ENCODE results near the gene TBC1D22A. TPM values are rescaled to one million over a fixed set of nuclear protein-coding genes. Genes with fewer than 3 reads are reported as not detected.
"Not testable (repeated sequence)": the region's sequence is repeated elsewhere in the genome, so short reads cannot be mapped to it uniquely, and the experiment has no call there.

The TBC1D22A gene
- total RNA-seq, 1 experiment from 2014 or later, result 18.2 TPM

DNA sequence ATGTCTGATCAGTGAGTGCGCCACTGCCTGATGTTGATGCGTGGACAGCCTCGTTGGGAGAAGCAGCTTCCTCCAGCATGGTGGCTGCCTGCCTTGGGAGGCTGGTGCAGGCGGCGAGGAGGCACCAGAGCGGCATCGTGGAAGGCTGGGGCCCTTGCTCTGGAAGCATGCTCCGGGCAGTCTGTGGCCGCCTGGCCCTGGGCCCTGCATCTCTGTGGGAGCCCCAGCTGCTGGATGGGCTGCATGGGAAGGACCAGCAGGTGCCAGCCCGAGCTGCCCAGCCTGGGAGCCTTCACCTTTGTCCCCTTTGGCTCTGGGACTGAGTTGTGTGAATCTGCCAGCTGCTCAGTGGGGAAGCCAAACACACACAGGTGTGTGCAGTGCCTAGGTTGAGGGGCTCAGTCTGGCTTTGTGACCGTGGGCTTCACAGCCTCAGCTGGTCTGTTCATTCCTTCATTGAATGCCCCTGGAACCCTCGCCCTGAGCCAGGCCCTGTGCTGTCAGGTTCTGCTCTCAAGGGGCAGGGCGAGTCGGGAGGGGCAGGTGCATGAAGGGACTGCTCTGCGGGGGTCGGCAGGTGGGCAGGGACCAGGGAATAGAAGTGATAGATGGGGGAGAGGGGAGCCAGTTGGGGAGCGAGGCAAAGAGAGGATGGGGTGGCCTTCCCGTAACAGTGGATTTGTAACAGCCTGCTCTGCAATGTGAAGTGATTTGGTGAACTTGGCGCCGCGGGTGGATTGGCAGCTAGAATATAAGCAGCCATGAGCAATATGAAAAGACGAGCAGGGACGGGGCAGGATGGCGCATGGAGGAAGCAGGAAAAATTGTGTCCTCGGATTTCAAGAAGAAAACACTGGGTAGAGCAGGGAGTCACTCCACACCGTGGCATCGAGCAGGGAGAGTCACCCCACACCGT lies 354.2 kb downstream of the TBC1D22A start:
- Histone ChIP-seq H3K9me3 (no peaks in the 10 kb centered on the region), H3K36me3 (no peaks in the 10 kb centered on the region), H3K27me3 (no peaks in the 10 kb centered on the region), H3K4me3 (no peak overlapping the region)
- no peak for DNase-seq

DNA sequence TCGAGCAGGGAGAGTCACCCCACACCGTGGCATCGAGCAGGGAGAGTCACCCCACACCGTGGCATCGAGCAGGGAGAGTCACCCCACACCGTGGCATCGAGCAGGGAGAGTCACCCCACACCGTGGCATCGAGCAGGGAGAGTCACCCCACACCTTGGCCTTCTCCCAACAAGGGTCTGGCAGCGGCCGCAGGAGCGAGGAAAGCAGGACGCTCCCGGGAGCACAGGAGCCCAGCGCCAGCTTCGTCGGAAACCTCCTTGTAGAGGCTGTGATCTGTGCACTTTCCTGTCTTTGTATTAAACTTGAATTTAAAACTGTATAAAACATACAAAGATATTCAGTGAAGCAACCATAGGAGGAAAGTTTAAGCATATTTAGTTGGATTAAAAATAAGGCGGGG lies 355.0 kb downstream of the TBC1D22A start:
- not testable (repeated sequence) for H3K4me3 ChIP-seq, H3K9me3 ChIP-seq, H3K27me3 ChIP-seq, H3K36me3 ChIP-seq, DNase-seq

DNA sequence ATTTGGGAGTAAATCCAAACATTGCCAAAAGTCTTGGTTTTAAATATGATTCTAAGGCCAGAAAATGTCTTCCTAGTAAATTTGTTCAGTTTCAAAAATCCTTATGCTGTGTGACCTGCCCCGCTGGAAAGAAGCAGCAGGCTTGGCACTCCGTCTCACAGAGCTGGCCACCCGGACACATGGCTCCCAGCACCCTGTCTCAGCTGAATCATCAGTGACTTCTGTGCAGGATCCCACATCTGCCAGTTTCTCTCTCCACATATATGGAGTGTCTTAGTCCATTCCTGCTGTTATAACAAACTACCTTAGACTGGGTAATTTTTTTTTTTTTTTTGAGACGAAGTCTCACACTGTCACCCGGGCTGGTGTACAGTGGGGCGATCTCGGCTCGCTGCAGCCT lies 356.7 kb downstream of the TBC1D22A start:
- DNase-seq, result peak; percentile 12
- H3K4me3 ChIP-seq, result no peak overlapping the region
- H3K36me3 ChIP-seq, result no peaks in the 10 kb centered on the region
- H3K27me3 ChIP-seq, result no peaks in the 10 kb centered on the region
- no peaks in the 10 kb centered on the region for H3K9me3 ChIP-seq

DNA sequence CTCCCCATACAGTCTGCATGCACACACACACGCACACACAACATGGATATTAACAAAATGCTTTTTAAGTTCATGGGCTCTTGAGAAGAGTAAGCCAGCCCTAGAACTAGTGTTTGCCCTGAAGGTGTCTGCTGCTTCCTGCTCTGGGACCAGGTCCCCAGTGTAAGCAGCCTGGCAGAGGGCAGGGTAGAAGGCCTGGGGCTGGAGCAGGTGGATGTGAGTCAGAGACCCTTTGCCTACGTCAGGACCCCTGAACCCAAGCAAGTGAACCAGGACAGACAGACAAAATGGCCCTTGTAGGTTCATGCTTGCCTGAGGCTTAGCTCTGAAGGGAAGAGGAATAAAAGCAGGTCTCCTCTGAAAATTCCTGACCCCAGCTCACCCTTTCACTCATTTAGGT lies 357.9 kb downstream of the TBC1D22A start:
- no peak for DNase-seq
- Histone ChIP-seq H3K4me3 (no peak overlapping the region), H3K9me3 (no peaks in the 10 kb centered on the region), H3K36me3 (no peaks in the 10 kb centered on the region), H3K27me3 (no peaks in the 10 kb centered on the region)

DNA sequence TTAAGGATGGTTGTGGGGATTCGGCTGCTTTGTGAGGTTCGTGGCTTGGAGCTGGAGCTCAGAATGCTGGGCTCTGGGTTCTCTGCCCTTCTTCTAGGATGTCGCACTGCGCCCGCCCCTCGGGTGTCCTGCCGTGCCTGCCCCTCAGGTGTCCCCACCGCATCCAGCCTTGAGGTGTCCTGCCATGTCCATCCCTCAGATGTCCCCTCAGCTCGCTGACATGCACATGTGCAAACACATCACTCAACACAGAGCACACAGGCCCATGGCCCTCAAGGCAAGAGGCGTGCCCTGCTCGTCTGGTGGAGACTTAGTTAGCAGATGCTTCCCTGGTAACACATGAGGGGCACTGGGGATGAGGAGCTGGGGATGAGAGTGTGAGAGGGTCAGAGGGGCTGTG lies 359.3 kb downstream of the TBC1D22A start:
- no peaks in the 10 kb centered on the region for H3K36me3 ChIP-seq
- no peak overlapping the region for H3K4me3 ChIP-seq
- no peaks in the 10 kb centered on the region for H3K27me3 ChIP-seq
- no peaks in the 10 kb centered on the region for H3K9me3 ChIP-seq
- no peak for DNase-seq

DNA sequence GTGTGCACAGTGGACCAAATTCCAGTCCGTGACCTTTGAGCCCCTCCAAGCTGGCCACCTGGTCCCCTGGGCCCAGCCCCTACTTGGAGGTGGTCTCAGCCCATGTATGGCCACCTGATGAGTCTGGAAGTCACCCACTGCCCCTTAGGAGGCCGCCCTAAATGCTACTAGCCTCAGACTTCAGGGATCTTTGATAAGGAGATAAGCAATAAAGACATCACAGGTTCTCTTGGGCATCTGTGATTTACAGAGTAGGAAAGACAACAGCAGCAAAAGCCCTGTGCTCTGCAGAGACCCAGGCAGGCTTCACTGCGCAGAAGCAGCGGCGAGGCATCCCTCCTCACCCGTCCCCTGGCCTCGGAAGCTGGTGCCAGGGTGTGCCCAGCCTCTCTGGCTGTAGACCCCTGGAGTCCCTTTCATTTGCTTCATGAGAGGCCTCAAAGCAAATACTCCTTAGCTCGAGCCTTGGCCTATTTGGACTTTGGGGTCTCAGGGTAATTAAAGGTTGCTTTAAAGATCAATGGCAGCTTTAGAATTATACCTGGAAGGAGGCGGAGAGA lies 360.1 kb downstream of the TBC1D22A start:
- no peaks in the 10 kb centered on the region for H3K9me3 ChIP-seq
- no peak for DNase-seq
- H3K27me3 ChIP-seq, result no peaks in the 10 kb centered on the region
- H3K4me3 ChIP-seq, result no peak overlapping the region
- no peaks in the 10 kb centered on the region for H3K36me3 ChIP-seq

DNA sequence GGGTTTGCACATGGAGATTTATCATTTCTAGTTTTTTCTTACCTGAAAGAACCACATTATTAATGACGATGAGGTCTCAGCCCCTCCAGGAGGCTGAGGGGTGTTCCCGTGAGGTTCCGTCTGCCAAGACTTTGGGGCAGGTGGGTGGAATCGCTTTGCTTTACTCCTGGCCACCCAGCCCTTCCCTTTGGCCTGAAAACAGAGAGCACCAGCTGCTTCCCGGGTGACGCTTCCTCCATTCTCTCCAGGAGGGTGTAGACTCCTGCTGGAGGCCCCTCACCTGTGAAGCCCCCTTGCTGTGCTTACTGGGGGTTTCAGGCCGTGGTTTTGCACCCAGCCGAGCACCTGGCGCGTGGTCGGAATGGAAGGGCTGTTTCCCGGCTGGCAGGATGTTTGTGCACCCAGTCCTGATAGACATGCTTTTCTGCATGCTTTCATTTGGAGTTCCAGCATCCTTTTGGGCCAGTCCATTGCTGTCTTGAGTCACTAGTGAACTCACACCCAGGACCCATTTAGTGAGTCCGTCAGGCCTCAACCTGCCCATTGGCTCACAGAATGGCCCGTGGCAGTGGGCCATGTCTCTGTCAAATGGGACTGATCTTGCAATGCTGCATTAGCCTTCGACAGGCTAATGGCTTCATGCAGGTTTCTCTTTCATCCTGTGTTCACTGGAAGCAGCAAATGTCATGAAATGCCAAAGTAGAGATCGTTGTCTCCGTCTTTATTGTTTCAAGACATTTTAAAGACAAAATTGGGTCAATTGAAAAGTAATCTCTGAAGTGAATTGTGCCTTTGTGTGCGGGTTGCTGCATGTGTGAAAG lies 360.8 kb downstream of the TBC1D22A start:
- no peaks in the 10 kb centered on the region for H3K36me3 ChIP-seq
- H3K9me3 ChIP-seq, result no peaks in the 10 kb centered on the region
- no peak for DNase-seq
- no peaks in the 10 kb centered on the region for H3K27me3 ChIP-seq
- no peak overlapping the region for H3K4me3 ChIP-seq

DNA sequence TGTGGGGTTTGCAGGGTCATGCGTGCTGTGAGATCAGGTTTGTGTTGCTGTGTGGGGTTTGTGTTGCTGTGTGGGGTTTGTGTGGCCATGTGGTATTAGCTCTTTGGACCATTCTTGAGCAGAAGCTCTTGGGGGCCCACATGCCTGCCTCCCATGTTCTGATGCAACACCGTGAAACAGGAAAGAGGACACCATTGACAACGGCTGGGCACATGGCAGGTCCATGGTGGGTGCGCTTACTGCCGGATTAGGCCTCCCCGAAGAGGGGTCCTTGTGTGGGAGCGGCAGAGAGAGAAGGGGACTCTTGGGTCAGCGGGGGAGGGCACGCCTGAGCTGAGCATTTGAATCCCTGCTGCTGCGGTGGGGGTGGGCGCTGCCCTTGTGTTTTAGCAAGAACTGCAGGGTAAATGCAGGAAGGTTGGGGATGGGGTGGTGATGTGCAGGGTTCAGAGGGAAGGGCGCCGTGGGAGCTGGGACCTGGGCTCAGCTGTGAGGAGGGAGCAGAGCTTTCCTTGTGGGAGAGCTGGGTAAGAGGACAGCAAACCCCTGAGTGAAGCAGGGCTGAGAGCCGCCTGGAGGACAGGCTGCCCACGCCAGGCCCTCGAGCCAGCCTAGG lies 361.5 kb downstream of the TBC1D22A start:
- no peaks in the 10 kb centered on the region for H3K9me3 ChIP-seq
- DNase-seq, result no peak
- H3K27me3 ChIP-seq, result no peaks in the 10 kb centered on the region
- H3K36me3 ChIP-seq, result no peaks in the 10 kb centered on the region
- H3K4me3 ChIP-seq, result no peak overlapping the region

DNA sequence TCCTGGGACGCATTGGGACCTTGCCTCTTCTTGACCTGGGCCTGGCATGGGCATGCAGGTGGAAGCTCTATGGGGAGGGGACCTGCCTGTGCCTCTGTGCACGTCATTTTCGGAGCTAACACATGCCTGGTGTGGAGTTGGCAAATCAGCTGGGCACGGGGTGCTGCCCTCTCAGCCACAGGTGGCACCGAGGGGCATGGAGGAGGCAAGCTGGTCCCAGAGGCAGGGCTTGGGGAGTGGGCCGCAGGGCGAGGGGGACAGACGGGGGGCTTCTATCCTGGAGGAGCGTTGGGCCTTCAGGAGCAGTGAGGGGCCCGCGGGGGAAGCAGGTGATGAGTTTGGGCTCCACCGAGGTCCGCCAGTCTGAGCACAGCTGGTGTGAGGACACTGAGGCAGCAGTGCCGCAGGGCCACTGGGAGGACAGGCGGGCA lies 362.0 kb downstream of the TBC1D22A start:
- Histone ChIP-seq H3K9me3 (no peaks in the 10 kb centered on the region), H3K36me3 (no peaks in the 10 kb centered on the region), H3K27me3 (no peaks in the 10 kb centered on the region), H3K4me3 (no peak overlapping the region)
- no peak for DNase-seq

DNA sequence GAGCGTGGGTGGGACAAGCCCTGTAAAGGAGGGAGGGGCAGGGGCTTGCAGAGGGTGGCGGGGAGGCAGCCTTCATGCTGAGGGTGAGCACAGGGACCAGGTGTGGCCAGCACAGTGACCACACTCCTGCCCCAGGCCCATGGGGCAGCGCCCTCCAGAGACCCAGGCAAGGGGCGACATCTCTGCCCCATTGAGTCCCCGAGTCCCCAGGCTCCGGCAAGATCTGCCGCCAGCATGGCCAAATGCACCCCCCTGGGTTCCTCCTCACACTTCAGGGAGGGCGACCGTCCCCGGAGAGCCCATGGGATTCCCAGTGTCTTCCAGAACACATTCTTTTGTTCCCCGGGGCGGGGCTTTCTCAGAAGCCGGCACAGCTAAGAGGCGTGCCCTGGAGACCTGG lies 362.5 kb downstream of the TBC1D22A start:
- Histone ChIP-seq H3K4me3 (no peak overlapping the region), H3K27me3 (no peaks in the 10 kb centered on the region), H3K36me3 (no peaks in the 10 kb centered on the region), H3K9me3 (no peaks in the 10 kb centered on the region)
- no peak for DNase-seq

DNA sequence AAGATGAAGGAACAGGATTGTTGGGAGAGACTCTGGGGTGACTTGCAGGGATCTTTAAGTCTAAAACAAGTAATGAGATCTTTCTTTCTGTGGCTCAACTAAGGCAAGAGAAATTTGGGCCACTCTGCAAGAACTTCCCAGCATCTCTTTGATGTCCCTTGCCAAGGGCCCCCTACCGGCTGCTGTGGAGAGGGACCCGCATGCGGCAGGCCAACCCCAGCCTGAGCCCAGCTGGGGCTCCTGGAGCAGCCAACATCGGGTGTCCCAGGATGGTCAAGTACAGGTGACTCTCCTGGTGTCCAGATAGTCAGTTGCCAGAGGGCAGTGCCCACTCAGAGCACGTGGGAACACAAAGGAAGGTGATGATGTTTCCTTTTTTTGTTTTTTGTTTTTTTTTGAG lies 363.2 kb downstream of the TBC1D22A start:
- Histone ChIP-seq H3K36me3 (no peaks in the 10 kb centered on the region), H3K4me3 (no peak overlapping the region), H3K27me3 (no peaks in the 10 kb centered on the region), H3K9me3 (no peaks in the 10 kb centered on the region)
- peak; percentile 28 for DNase-seq

DNA sequence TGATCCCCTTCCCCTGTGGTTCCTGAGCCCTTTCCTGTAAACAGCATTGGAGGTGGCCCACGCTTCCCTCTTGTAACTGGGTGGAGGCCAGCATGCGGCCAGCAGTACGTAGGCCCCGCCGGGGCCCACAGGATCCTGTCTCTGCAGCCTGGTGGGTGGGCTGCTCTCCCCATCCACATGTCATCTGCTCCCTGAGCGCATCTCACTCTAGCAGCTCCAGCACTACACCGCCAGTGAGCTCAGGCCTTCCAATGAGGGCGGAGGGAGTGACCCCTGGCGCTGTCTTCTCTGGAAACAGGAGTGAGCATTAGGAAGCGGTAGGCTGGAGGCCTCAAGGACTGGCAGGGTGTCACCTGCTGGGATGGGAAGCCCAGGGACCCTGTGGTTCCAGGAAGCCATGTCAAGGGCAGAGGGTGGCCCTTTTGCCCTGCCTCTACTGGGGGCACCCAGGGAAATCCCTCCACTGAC lies 363.9 kb downstream of the TBC1D22A start:
- Histone ChIP-seq H3K36me3 (no peaks in the 10 kb centered on the region), H3K4me3 (no peak overlapping the region), H3K27me3 (no peaks in the 10 kb centered on the region), H3K9me3 (no peaks in the 10 kb centered on the region)
- no peak for DNase-seq

DNA sequence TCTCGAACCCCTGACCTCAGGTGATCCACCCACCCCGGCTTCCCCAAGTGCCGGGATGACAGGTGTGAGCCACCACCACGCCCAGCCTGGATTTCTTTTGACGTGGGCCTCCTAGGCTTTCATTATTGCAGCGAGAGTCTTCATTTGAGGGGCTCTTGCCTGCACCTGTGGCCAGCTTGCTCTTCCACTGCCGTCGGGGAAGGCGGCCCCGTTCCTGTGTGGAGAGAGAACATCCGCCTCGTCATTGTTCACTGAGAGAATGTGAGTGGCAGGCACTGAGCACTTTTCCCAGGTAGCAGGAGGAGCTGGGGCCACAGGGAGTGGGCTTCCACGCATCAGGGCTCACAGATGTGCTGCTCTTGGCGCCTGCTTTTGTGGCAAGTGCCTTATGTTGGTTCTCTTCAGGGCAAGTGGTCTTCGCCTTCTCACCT lies 365.0 kb downstream of the TBC1D22A start:
- no peak overlapping the region for H3K4me3 ChIP-seq
- H3K27me3 ChIP-seq, result no peaks in the 10 kb centered on the region
- no peak for DNase-seq
- H3K36me3 ChIP-seq, result no peaks in the 10 kb centered on the region
- no peaks in the 10 kb centered on the region for H3K9me3 ChIP-seq

DNA sequence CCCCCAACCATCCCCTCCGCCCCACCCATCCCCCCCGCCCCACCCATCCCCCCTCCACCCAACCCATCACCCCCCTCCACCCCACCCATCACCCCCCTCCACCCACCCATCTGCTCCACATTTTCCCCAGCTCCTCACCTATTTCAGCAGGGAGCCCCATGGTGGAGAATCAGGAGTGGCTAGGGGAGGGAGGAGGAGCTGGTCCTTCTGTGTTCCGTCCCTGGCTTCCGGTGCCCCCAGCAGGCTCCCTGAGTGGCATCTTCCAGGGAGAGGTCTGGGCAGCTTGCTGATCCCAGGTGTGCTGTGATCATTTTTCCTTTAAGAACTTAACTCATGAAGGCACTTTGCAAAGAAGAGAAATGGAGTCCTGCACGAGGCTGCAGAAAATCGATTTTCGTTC lies 365.8 kb downstream of the TBC1D22A start:
- H3K36me3 ChIP-seq, result no peaks in the 10 kb centered on the region
- no peak overlapping the region for H3K4me3 ChIP-seq
- no peaks in the 10 kb centered on the region for H3K27me3 ChIP-seq
- DNase-seq, result no peak
- no peaks in the 10 kb centered on the region for H3K9me3 ChIP-seq

DNA sequence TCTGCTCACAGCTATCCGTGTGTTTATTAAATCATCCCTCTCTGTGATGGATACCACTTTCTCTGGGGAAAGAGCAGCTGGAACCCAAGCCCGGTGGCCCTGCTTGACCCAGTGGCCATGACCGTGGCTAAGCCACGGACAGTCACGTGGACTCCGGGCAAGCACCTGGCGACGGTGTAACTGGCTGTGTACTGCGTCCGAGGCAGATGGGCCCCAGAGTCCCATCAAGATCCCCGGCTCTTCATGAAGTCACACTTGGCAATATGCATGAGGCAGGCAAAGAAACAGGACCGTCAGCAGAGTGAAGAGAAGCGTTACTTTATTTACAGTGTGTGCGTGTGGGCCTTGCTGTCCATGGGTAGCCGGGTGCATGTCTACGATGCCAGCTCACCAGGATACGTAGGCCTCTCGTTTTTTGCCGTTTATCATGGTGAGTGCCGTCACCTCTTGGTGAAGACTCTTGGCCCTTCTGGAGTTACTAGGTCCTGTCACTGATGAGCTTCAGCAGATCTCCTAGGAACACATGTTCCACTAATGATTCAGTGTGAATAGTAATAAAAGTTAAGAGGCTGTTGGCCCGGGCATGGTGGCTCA lies 366.3 kb downstream of the TBC1D22A start:
- no peaks in the 10 kb centered on the region for H3K9me3 ChIP-seq
- no peaks in the 10 kb centered on the region for H3K36me3 ChIP-seq
- no peak overlapping the region for H3K4me3 ChIP-seq
- DNase-seq, result no peak
- H3K27me3 ChIP-seq, result no peaks in the 10 kb centered on the region

DNA sequence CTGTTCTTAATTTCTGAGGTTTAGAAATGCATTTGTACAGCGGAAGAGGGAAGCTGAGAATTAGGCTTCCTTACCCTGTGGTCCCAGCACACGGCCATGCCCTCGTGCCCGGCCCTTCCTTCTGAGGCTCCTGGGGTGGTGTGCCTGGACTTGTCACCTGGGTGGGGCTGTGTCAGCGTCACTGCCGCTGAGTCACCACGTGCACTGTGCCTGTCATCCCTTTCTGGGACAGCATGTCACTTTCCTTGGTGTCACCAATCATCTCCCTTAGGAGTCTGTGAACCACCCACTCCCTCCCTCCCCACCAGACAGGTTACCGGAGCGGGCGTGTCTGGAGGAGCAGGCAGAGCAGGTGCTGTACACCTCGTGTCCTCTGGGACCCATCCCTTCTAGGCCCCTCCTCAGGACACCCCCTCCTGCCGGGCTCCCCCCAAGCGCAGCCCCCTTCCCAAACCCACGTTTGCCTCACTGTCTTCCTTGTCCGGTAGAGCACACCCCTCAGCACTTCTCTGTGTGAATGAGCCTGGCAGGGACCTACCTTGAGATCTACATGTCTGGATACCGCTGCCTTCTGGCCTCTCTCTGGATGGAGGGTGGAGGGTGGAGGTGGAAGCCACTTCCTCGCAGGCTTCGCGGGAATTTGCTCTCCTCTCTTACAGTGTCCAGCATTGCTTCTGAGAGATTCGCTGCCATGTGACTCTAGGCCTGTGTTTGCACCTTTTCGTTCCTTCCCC lies 367.6 kb downstream of the TBC1D22A start:
- Histone ChIP-seq H3K36me3 (no peaks in the 10 kb centered on the region), H3K4me3 (no peak overlapping the region), H3K9me3 (no peaks in the 10 kb centered on the region), H3K27me3 (no peaks in the 10 kb centered on the region)
- DNase-seq, result no peak

All from MG63 (cell line).